Neuron (in vitro differentiated cells): Measurements from ENCODE around the gene GRIN2A.

Source experiments
- H2AFZ ChIP-seq: one replicate; pipeline ENCODE4 v1.6.1; 2013; ENCODE audit warnings: low read depth, mild to moderate bottlenecking, inconsistent platforms, low read length, moderate library complexity
- H3K27me3 ChIP-seq: one replicate; pipeline ENCODE4 v1.6.1; 2013; ENCODE audit warnings: low read length; ENCODE audit not compliant: insufficient read depth
- H3K36me3 ChIP-seq: one replicate; pipeline ENCODE4 v1.6.1; 2013; ENCODE audit warnings: low read length; ENCODE audit not compliant: insufficient read depth
- H3K4me1 ChIP-seq: one replicate; pipeline ENCODE4 v1.6.1; 2013; ENCODE audit warnings: low read length; ENCODE audit not compliant: insufficient read depth
- H3K4me3 ChIP-seq: 2 replicates; pipeline ENCODE4 v1.5.1; 2013; ENCODE audit warnings: mild to moderate bottlenecking, low read length, moderate library complexity
- H3K9me3 ChIP-seq: one replicate; pipeline ENCODE4 v1.6.1; 2013; ENCODE audit warnings: low read length

Gene GRIN2A

DNA sequence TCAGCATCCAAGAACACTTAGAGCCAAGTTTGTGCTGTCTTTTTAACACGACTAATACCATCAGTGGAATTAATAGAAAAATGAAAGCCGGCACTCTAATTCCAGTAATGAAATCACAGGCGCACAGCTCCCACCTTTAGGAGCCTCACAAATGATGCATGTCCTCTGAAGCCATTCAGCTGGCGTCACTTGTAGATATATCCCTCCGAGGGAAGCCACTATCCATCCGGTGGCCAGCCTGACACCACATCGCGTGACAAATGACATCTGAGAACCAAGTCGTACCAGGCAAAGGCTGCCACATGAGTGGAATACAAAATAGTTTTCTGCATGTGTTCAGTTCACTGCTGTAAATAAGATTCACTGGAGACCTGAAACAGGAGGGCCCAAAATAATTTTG is 205.6 kb downstream of the GRIN2A start:
- no peak overlapping the region for H2AFZ ChIP-seq
- no peaks in the 10 kb centered on the region for H3K9me3 ChIP-seq
- H3K4me3 ChIP-seq: no peak overlapping the region
- H3K4me1 ChIP-seq: no peaks in the 10 kb centered on the region
- H3K27me3 ChIP-seq: no peaks in the 10 kb centered on the region
- H3K36me3 ChIP-seq: no peaks in the 10 kb centered on the region

DNA sequence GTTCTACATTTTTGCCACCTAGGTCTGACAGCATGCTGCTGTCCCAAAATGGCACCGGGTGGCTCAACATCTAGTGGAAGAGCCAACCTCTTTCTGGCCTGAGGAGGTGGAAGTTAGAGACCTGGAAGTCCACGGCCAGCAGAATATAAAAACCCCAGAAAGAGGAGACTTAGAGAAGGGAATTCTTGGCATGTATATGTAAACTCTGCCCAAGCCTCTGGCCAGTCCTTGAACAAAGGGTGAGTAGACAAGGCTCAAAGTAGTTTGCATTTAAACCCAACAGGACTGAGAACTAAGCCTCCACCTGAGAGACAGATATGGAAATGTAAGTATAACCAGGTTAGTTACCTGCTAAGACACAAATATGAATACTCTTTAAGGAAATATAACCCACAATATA is 210.3 kb downstream of the GRIN2A start:
- Histone ChIP-seq H3K9me3 (no peaks in the 10 kb centered on the region), H3K36me3 (no peaks in the 10 kb centered on the region), H2AFZ (no peak overlapping the region), H3K27me3 (no peaks in the 10 kb centered on the region), H3K4me3 (no peak overlapping the region), H3K4me1 (no peaks in the 10 kb centered on the region)

DNA sequence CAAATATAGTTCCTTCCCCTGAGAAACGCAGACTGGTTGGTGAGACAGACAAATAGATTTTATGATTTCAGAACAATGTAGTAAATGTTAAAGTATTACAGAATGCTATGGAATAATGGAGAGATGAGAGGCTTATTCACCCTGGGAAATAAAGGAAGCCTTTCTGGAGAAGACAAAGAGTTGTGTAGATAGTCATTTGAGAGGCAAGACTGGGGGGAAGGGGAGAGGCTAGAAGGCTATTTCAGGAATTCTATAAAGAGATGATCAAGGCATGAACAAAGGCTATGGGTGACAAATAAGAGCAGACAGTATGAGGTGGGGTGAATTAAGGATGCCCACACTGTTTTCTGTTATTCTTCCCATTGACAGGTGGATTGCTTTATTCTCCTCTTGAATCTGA is 211.4 kb downstream of the GRIN2A start:
- Histone ChIP-seq H3K4me3 (no peak overlapping the region), H3K27me3 (no peaks in the 10 kb centered on the region), H3K4me1 (no peaks in the 10 kb centered on the region), H3K36me3 (no peaks in the 10 kb centered on the region), H3K9me3 (no peaks in the 10 kb centered on the region), H2AFZ (no peak overlapping the region)

DNA sequence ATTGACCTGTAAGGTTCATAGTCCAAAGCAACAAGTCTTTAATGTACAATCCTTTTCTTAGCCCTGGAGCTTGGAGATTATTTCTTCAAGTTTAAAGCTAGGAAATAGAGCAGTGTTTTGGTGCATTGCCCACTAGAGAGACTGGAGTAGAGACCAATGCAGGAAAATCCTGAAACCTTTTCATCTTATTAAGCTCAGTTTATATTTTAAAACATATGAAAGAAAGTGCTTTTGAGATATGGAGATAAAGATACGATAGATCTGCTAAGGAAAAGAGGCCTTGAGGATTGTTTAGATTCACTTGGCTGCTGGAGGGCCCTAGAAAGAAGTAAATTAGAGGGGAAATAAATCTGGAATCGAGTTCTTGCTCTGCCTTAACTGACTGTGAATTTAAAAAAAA is 212.0 kb downstream of the GRIN2A start:
- no peaks in the 10 kb centered on the region for H3K9me3 ChIP-seq
- no peaks in the 10 kb centered on the region for H3K27me3 ChIP-seq
- H3K36me3 ChIP-seq: no peaks in the 10 kb centered on the region
- H2AFZ ChIP-seq: no peak overlapping the region
- no peak overlapping the region for H3K4me3 ChIP-seq
- H3K4me1 ChIP-seq: no peaks in the 10 kb centered on the region

DNA sequence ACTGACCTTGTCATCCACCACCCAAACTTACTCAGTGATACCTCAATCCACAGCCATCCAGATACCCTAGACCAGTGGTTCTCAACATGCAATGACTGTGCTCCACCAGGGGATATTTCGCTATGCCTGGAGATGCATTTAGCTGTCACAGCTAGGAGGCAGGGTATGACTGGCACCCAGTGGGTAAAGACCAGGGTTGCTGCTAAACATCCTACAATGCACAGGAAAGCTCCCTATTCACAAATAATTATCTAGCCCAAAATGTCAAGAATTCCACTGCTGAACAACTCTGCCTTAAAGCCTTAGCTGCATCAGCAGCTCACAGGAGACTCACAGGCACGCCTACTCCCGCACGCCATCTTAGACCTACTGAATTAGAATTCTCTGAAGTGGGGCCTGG is 212.6 kb downstream of the GRIN2A start:
- Histone ChIP-seq H2AFZ (no peak overlapping the region), H3K36me3 (no peaks in the 10 kb centered on the region), H3K27me3 (no peaks in the 10 kb centered on the region), H3K4me1 (no peaks in the 10 kb centered on the region), H3K9me3 (no peaks in the 10 kb centered on the region), H3K4me3 (no peak overlapping the region)

DNA sequence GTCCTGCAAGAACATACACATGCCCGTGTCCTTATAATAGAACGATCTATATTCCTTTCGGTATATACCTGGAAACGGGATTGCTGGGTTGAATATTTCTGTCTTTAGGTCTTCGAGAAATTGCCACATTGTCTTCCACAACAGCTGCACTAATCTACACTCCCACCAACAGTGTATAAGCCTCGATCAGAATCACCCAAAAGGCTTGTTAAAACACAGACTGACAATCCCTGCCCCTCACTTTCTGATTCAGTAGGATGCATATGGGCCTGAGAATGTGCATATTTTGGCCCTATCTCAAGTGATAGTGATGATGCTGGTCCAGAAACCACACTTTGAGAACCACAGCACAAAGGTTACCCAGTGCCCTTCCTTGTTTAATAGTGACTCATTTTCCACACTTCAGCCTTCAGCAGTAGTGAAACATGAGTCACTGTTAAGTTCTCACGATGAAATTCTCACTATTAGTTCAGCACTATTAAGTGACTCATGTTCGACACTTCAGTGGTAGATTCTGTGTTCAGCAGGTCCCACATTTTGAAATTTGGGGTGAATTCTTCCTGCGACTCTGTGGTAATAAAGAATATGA is 215.6 kb downstream of the GRIN2A start:
- Histone ChIP-seq H2AFZ (no peak overlapping the region), H3K27me3 (no peaks in the 10 kb centered on the region), H3K4me3 (no peak overlapping the region), H3K9me3 (no peaks in the 10 kb centered on the region), H3K4me1 (no peaks in the 10 kb centered on the region), H3K36me3 (no peaks in the 10 kb centered on the region)

DNA sequence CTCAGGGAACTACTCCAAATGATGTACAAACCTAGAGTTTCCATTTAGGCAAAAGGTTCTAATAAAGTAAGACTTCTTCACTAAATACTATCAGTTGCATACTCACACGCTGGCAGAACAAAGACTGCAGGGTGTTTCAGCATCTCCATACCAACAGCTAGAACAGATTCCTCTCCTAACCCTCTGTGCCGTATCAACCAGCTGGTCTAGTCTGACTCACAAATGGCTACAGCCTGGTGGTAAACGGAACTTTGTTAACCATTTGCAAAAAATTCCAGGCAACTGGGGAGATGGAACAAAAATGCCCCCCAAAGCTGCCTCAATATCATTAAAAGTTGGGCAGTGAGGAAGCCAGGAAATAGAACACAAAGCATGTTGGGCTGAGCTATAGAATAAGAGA is 217.1 kb downstream of the GRIN2A start:
- no peak overlapping the region for H3K4me3 ChIP-seq
- no peaks in the 10 kb centered on the region for H3K4me1 ChIP-seq
- no peaks in the 10 kb centered on the region for H3K27me3 ChIP-seq
- H2AFZ ChIP-seq: no peak overlapping the region
- no peaks in the 10 kb centered on the region for H3K36me3 ChIP-seq
- no peaks in the 10 kb centered on the region for H3K9me3 ChIP-seq

DNA sequence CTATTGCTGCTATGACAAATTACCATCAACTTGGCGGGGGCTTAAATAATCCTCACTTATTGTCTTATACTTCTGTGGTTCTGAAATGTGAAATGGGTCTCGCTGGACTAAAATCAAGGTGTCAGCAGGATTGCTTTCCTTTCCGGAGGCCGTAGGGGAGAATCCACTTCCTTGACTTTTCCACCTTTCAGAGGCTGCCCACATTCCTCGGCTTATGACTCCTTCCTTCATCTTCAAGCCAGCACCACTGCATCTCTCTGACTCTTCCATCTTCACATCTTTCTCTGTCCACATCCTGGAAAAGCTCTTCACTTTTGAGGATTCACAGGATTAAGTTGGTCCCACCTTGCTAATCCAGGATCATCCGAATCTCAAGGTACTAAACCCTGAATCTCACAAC is 217.8 kb downstream of the GRIN2A start:
- H2AFZ ChIP-seq: no peak overlapping the region
- no peak overlapping the region for H3K4me3 ChIP-seq
- no peaks in the 10 kb centered on the region for H3K4me1 ChIP-seq
- no peaks in the 10 kb centered on the region for H3K36me3 ChIP-seq
- H3K9me3 ChIP-seq: no peaks in the 10 kb centered on the region
- no peaks in the 10 kb centered on the region for H3K27me3 ChIP-seq

DNA sequence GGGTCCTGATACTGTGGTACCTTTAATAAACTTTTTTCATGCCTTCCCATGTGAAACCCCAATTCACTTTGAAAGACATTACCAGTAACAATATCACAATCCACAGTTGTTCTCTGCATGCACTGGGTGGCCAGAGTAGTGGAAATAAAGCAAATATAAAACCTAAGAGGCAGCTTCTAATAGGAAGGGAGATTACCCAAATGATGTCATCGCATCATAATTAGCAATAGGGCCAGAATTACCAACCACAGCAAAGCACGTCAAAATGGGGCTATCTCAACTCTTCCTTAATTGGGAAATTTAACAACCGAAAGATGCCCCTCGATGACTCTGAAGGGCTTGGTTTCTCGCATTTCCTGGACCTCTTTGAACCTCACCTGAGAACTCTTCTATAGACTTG is 224.8 kb downstream of the GRIN2A start:
- Histone ChIP-seq H3K27me3 (no peaks in the 10 kb centered on the region), H2AFZ (no peak overlapping the region), H3K36me3 (no peaks in the 10 kb centered on the region), H3K4me3 (no peak overlapping the region), H3K9me3 (no peaks in the 10 kb centered on the region), H3K4me1 (no peaks in the 10 kb centered on the region)

DNA sequence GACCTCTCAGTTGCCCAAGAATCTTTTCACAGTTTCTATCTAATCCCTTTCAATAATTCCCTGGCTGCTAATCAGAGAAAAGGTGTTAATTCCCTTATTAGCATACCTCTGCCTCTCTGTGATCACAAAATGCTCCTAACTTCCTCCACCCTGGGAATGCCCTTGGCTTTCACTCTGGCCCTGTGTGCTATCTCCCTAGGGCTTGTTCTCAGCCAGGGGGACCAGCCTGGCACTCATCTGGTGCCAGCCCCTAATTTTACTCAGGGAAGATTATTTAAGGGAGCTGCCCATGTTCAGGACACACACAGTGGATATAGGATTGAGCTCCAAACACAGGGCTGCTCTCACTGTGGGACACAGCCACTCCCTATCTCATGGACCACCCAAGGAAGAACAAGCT is 225.2 kb downstream of the GRIN2A start:
- H3K4me1 ChIP-seq: no peaks in the 10 kb centered on the region
- no peak overlapping the region for H2AFZ ChIP-seq
- H3K27me3 ChIP-seq: no peaks in the 10 kb centered on the region
- H3K36me3 ChIP-seq: no peaks in the 10 kb centered on the region
- no peaks in the 10 kb centered on the region for H3K9me3 ChIP-seq
- no peak overlapping the region for H3K4me3 ChIP-seq

DNA sequence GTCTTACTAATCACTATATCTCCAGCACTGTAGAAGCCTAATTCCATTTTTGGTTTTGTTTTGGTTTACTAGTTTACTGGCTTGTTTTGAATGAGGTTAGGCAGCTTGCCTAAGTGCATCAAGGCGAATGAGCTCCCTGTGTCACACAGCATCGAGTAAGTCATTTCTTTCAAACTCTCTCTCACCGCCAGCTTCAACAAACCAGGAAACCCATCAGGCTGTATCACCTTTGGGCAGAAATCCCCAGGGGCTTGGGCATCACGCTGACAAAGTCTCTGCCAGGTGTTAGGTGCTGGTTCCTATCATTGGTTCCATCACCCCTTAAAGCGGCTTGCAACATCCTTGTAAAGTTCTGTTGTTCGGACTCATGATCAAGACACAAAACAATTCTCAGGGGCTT is 226.6 kb downstream of the GRIN2A start:
- Histone ChIP-seq H2AFZ (no peak overlapping the region), H3K27me3 (no peaks in the 10 kb centered on the region), H3K36me3 (no peaks in the 10 kb centered on the region), H3K4me1 (no peaks in the 10 kb centered on the region), H3K4me3 (no peak overlapping the region), H3K9me3 (no peaks in the 10 kb centered on the region)

DNA sequence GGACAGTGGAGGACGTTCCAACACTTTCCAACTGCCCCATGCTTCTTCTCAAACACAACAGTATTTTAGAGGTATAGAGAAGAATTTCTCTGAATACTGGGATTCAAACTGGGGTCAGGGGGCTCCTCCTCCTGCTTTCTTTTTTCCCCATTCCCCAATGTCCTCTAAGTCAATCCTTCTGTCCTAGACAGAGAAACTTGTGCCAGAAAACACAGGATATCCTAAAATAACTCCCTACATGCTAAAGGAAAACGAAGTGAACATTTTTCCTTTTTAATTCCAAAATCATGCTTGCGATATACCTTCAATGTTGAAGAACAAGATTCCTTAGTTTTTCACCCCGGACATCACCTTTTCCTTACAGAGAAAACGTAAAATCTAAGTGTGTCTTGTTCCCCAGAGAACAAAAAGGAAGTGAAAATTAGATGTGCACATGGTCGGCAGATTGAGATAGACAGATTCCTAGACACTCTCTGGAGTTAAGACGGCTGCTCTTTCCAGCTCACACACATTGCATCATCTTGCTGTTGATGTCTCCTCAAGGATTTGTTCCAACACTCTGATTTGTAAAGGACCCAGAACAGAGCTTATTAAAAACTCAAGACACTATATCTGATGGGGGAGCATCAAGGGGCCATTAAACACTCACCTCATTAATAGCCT is 228.2 kb downstream of the GRIN2A start:
- H3K9me3 ChIP-seq: no peaks in the 10 kb centered on the region
- H3K4me3 ChIP-seq: no peak overlapping the region
- no peaks in the 10 kb centered on the region for H3K36me3 ChIP-seq
- H3K27me3 ChIP-seq: no peaks in the 10 kb centered on the region
- no peak overlapping the region for H2AFZ ChIP-seq
- H3K4me1 ChIP-seq: no peaks in the 10 kb centered on the region

DNA sequence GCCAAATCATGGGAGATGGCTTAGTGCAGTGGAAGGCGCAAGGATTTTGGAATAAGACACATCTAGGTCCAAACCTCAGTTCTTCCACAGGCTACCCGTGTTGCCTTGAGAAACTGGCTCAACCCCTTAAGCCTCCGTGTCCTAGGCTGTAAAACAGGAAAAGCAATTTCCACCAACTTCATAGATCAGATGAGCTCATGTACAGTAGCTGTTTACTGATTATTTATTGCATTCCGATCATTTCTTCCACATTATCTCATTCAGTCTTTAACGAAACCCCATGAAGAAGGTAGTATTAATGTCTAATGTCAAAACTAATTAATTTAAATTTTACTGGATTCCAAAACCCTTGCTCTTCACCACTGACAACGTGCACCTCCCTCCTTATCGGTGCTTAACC is 231.6 kb downstream of the GRIN2A start:
- H3K27me3 ChIP-seq: no peaks in the 10 kb centered on the region
- H3K4me3 ChIP-seq: no peak overlapping the region
- no peaks in the 10 kb centered on the region for H3K36me3 ChIP-seq
- no peaks in the 10 kb centered on the region for H3K4me1 ChIP-seq
- H3K9me3 ChIP-seq: no peaks in the 10 kb centered on the region
- H2AFZ ChIP-seq: no peak overlapping the region

DNA sequence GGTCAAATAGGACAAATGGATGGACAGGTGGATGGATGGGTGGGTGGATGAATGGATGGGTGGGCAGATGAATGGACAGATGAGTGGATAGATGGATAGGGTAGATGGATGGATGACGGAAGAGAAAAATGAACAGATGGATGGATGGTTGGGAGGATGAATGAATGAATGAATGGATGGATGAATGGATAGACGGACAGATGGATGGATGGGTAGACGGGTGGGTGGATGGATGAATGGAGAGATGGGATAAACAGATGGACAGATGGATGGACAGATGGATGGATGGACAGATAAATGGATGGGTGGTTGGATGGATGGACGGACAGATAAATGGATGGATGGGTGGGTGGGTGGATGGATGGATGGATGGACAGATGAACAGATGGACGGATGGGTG is 232.8 kb downstream of the GRIN2A start:
- no peaks in the 10 kb centered on the region for H3K9me3 ChIP-seq
- H3K4me1 ChIP-seq: no peaks in the 10 kb centered on the region
- H3K36me3 ChIP-seq: no peaks in the 10 kb centered on the region
- no peak overlapping the region for H3K4me3 ChIP-seq
- H2AFZ ChIP-seq: no peak overlapping the region
- no peaks in the 10 kb centered on the region for H3K27me3 ChIP-seq
